Activated CD8-positive, alpha-beta T cell treated with anti-CD3 and anti-CD28 coated beads for 36 hours (primary cell): ENCODE measurements around the gene ARSB. TPM values are rescaled to one million over a fixed set of nuclear protein-coding genes. Genes with fewer than 3 reads are reported as not detected.
"Not testable (repeated sequence)": the region's sequence is repeated elsewhere in the genome, so short reads cannot be mapped to it uniquely, and the experiment has no call there.

ENCODE experiments used
- ATAC-seq: fragments of 200-7000 bp; cut with Tn5 transposase; one replicate; pipeline ENCODE4 v1.10.0; 2021; ENCODE audit warnings: mild to moderate bottlenecking, moderate library complexity
- CTCF ChIA-PET: fragments of 350-600 bp; sonication (Branson Sonifier 250); formaldehyde crosslinking; loops from one replicate; lab custom pipeline; 2021; ENCODE audit warnings: antibody characterized with exemption; lab: Charles Lee
- POLR2A ChIA-PET: fragments of 350-600 bp; sonication (Branson Sonifier 250); formaldehyde crosslinking; loops from one replicate; lab custom pipeline; 2021; ENCODE audit warnings: antibody characterized with exemption; lab: Charles Lee
- DNase-seq: peaks from one replicate; pipeline ENCODE4 v3.0.0-alpha.2; 2020
- H3K27ac Mint-ChIP-seq: one replicate; pipeline ENCODE4 v1.8.0; 2021; ENCODE audit warnings: mild to moderate bottlenecking, mixed read lengths
- H3K27me3 Mint-ChIP-seq: one replicate; pipeline ENCODE4 v1.8.0; 2021; ENCODE audit warnings: mixed read lengths
- H3K36me3 Mint-ChIP-seq: one replicate; pipeline ENCODE4 v1.8.0; 2021; ENCODE audit warnings: low read depth, mixed read lengths
- H3K4me1 Mint-ChIP-seq: one replicate; pipeline ENCODE4 v1.8.0; 2021; ENCODE audit warnings: low read depth, mixed read lengths
- H3K4me3 Mint-ChIP-seq: one replicate; pipeline ENCODE4 v1.8.0; 2021; ENCODE audit warnings: mild to moderate bottlenecking, moderate library complexity, mixed read lengths
- H3K9me3 Mint-ChIP-seq: one replicate; pipeline ENCODE4 v1.8.0; 2021; ENCODE audit warnings: mixed read lengths
- CTCF ChIP-seq: fragments of 200-600 bp; IDR thresholded peaks from one replicate; pipeline ENCODE4 v1.8.0; 2022; ENCODE audit warnings: antibody characterized with exemption, mild to moderate bottlenecking
- intact Hi-C: fragments of 100-400 bp; cut with micrococcal nuclease; formaldehyde crosslinking; loops from one replicate; pipeline ENCODE4 v1.10.0; 2022
- total RNA-seq, 2 experiments: library from RNA; stranded (reverse); gene quantifications; one replicate each; pipeline ENCODE4 v1.2.3, GENCODE V29; 2021

Gene ARSB
- total RNA-seq, 2 experiments from 2014 or later = 8.8 to 9.1 TPM

DNA sequence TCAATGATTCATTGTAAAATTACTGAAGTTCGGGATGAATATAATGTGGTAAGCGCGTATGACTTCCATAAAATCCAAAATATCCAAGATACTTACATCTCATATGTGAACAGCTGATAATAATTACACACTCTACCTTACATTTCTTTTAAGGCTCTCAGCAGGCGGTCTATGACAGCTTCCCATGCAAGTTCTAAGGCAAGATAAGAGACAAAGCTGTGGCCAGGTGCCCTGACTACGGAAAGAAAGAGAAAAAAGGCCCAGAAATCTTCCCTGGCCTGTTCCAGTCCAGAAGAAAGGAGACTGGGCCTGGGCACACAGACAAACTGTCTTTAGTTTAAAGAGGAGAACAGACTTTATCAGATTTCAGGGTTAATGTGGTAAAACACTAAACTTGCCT lies 69.1 kb downstream of the ARSB start:
- DNase-seq = no peak
- no peak for TF ChIP-seq CTCF
- ChIA-PET POLR2A (no interaction called here), CTCF (interaction anchor here (1.2 kb wide), 1 partner anchor 11 kb away, joined by 3 read pairs; no protein-coding TSS in a partner anchor)
- no peak for ATAC-seq
- Mint-ChIP-seq H3K9me3 (no peaks in the 10 kb centered on the region), H3K36me3 (peaks cover 5% of the 10 kb centered on the region), H3K27ac (no peak overlapping the region), H3K27me3 (no peaks in the 10 kb centered on the region), H3K4me1 (no peaks in the 10 kb centered on the region), H3K4me3 (no peak overlapping the region)
- intact Hi-C loops = no loop called here

DNA sequence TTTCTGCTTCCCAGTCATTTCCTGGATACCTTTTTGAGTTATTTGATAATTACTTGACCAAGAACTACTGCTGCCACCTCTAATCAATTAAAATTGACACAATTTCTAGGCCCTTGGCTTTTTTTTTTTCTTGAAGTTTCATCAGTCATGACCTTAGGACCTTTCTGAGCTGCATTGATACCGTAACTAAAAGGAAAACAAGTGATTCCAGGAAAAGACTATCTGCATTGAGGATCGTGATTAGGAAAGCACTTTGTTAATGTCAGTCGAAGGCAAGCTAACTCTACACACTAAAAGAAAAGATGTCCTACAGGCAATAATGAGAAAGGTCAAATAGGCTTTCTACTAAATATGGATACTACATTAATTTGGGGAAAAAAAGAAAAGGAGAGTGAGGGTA lies 69.9 kb downstream of the ARSB start:
- TF ChIP-seq CTCF = no peak
- H3K4me1 Mint-ChIP-seq = no peaks in the 10 kb centered on the region
- ChIA-PET CTCF (interaction anchor here (1.2 kb wide), 1 partner anchor 10 kb away, joined by 3 read pairs; no protein-coding TSS in a partner anchor), POLR2A (no interaction called here)
- intact Hi-C loops = no loop called here
- H3K27ac Mint-ChIP-seq = no peak overlapping the region
- no peaks in the 10 kb centered on the region for H3K27me3 Mint-ChIP-seq
- ATAC-seq (no peak), DNase-seq (no peak)
- H3K36me3 Mint-ChIP-seq = peaks cover 8% of the 10 kb centered on the region
- no peak overlapping the region for H3K4me3 Mint-ChIP-seq
- no peaks in the 10 kb centered on the region for H3K9me3 Mint-ChIP-seq

DNA sequence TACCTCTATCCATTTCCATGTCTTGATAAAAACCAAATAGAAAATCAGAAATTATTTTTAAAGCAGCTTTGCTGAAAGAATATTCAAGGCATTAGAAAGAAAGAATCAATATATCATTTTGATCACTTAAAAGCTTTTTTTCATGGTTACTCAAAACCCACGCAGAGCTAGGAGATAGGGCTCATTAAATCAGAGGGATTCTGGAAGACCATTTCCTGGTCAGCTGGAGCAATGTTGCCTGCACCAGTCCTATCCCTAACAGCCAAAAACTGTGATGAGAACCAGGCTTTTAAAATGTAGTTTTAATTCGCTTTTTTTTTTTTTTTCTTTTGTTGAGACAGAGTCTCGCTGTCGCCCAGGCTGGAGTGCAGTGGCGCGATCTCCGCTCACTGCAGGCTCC lies 72.3 kb downstream of the ARSB start:
- H3K27me3 Mint-ChIP-seq = no peaks in the 10 kb centered on the region
- H3K4me3 Mint-ChIP-seq = no peak overlapping the region
- DNase-seq (no peak), ATAC-seq (no peak)
- H3K36me3 Mint-ChIP-seq = peaks cover 8% of the 10 kb centered on the region
- no peak for TF ChIP-seq CTCF
- ChIA-PET POLR2A (no interaction called here), CTCF (interaction anchor here (1.9 kb wide), 1 partner anchor 14 kb away, joined by 5 read pairs; no protein-coding TSS in a partner anchor)
- peaks cover 2% of the 10 kb centered on the region for H3K4me1 Mint-ChIP-seq
- no peak overlapping the region for H3K27ac Mint-ChIP-seq
- H3K9me3 Mint-ChIP-seq = no peaks in the 10 kb centered on the region
- intact Hi-C loops = no loop called here

GRCh38 chr5:78912085-78912771 lies 72.9 kb downstream of the ARSB start:
- Mint-ChIP-seq H3K27me3 (no peaks in the 10 kb centered on the region), H3K4me3 (no peak overlapping the region), H3K9me3 (no peaks in the 10 kb centered on the region), H3K27ac (no peak overlapping the region), H3K4me1 (peaks cover 5% of the 10 kb centered on the region), H3K36me3 (peaks cover 8% of the 10 kb centered on the region)
- TF ChIP-seq CTCF = no peak
- DNase-seq (no peak), ATAC-seq (no peak)
- ChIA-PET POLR2A (no interaction called here), CTCF (interaction anchor here (1.4 to 1.9 kb wide), 2 partner anchors 13 to 221 kb away, joined by 3 to 5 read pairs; no protein-coding TSS in a partner anchor)
- intact Hi-C loops = no loop called here

- CTCF ChIA-PET = interaction anchor here (1.2 kb wide), 1 partner anchor 115 kb away, joined by 3 read pairs; no protein-coding TSS in a partner anchor
- intact Hi-C loops, POLR2A ChIA-PET, H3K36me3 Mint-ChIP-seq, H3K27ac Mint-ChIP-seq, H3K27me3 Mint-ChIP-seq, H3K4me1 Mint-ChIP-seq, H3K4me3 Mint-ChIP-seq, ATAC-seq, H3K9me3 Mint-ChIP-seq, DNase-seq: not testable (repeated sequence)
Observed at GRCh38 chr5:78909224-78909983, 75.7 kb downstream of the ARSB start.
